Tibial artery (tissue), 4 donors: ENCODE data around the gene YWHAG.
"Not testable (repeated sequence)": the region's sequence is repeated elsewhere in the genome, so short reads cannot be mapped to it uniquely, and the experiment has no call there.

Source experiments
- DNase-seq, 2 donors: peaks; one replicate each; pipeline ENCODE4 v3.0.0-alpha.2; 2019
- H3K27ac ChIP-seq, 2 donors: fragments of 200-600 bp; sonication (generic) in 1 of 2; 1 replicate in 1 of 2; 2 replicates in 1 of 2; pipeline ENCODE4 v1.5.1; 2018 to 2019; ENCODE audit warnings: mild to moderate bottlenecking in 1 of 2
- H3K27me3 ChIP-seq, 2 donors: fragments of 200-600 bp; sonication (generic) in 1 of 2; one replicate each; pipeline versions ENCODE4 v1.5.1 to v1.6.0; 2016 to 2019
- H3K36me3 ChIP-seq, 3 donors: fragments of 200-600 bp; sonication (generic) in 2 of 3; one replicate each; pipeline ENCODE4 v1.5.1; 2016 to 2019; ENCODE audit warnings: mild to moderate bottlenecking in 2 of 3
- H3K4me1 ChIP-seq, 4 donors: fragments of 200-600 bp; sonication (generic) in 2 of 4; 1 replicate in 3 of 4; 2 replicates in 1 of 4; pipeline ENCODE4 v1.5.1; 2016 to 2019
- H3K4me3 ChIP-seq, 2 donors: fragments of 200-600 bp; sonication (generic) in 1 of 2; 1 replicate in 1 of 2; 2 replicates in 1 of 2; pipeline ENCODE4 v1.5.1; 2018 to 2019; ENCODE audit warnings: mild to moderate bottlenecking in 2 of 2
- H3K9me3 ChIP-seq, 3 donors: fragments of 200-600 bp; sonication (generic) in 1 of 3; one replicate each; pipeline ENCODE4 v1.5.1; 2016 to 2019
- CTCF ChIP-seq, 2 experiments: fragments of 200-600 bp in 1 of 2; fragments of 450-650 bp in 1 of 2; IDR thresholded peaks; one replicate each; pipeline ENCODE4 v1.5.1; 2017 to 2019; ENCODE audit warnings: antibody characterized with exemption in 2 of 2, mild to moderate bottlenecking in 1 of 2, moderate library complexity in 1 of 2
- intact Hi-C: fragments of 100-400 bp; cut with DNase I; formaldehyde crosslinking; loops from one replicate; pipeline ENCODE4 v1.15.0; 2023; ENCODE audit warnings: low total_unique reads

Gene YWHAG

GRCh38 chr7:76337147-76337546 is 21.6 kb downstream of the YWHAG start:
- H3K4me3 ChIP-seq: no peak overlapping the region
- H3K27me3 ChIP-seq: no peaks in the 10 kb centered on the region
- peak in 1 of 2 donors; percentile 10 for DNase-seq
- H3K27ac ChIP-seq: no peak overlapping the region
- peaks cover 0 to 90% (median 42%) of the 10 kb centered on the region in 4 donors for H3K4me1 ChIP-seq
- no peak for TF ChIP-seq CTCF (IDR thresholded peaks at IDR 0.05)
- H3K9me3 ChIP-seq: no peaks in the 10 kb centered on the region
- intact Hi-C loops: no loop called here
- no peaks in the 10 kb centered on the region for H3K36me3 ChIP-seq

GRCh38 chr7:76336094-76336493 is 22.7 kb downstream of the YWHAG start:
- Histone ChIP-seq H3K27ac (no peak overlapping the region), H3K9me3 (no peaks in the 10 kb centered on the region), H3K4me1 (peaks cover 0 to 91% (median 40%) of the 10 kb centered on the region in 4 donors), H3K4me3 (no peak overlapping the region), H3K27me3 (no peaks in the 10 kb centered on the region), H3K36me3 (no peaks in the 10 kb centered on the region)
- TF ChIP-seq CTCF (IDR thresholded peaks at IDR 0.05): no peak
- intact Hi-C loops: no loop called here
- DNase-seq: no peak

DNA sequence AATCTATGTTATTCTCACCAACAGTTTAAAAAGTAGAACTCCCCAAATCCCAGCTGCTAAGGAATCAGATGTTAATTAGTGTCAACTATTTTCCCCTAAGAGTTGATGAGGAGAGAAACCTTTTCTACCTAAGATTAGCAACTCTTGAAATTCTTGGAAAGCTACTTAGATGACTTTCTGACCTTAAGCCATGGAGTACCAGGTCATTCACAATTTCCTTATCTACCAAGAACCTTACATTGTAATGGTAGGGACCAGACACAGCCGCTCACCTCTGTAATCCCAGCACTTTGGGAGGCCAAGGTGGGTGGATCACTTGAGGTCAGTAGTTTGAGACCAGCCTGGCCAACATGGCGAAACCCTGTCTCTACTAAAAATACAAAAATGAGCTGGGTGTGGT is 23.4 kb downstream of the YWHAG start:
- H3K27me3 ChIP-seq, H3K27ac ChIP-seq, H3K36me3 ChIP-seq, H3K4me3 ChIP-seq, intact Hi-C loops, H3K9me3 ChIP-seq, DNase-seq: not testable (repeated sequence)
- peaks cover 0 to 91% (median 34%) of the 10 kb centered on the region in 4 donors for H3K4me1 ChIP-seq

DNA sequence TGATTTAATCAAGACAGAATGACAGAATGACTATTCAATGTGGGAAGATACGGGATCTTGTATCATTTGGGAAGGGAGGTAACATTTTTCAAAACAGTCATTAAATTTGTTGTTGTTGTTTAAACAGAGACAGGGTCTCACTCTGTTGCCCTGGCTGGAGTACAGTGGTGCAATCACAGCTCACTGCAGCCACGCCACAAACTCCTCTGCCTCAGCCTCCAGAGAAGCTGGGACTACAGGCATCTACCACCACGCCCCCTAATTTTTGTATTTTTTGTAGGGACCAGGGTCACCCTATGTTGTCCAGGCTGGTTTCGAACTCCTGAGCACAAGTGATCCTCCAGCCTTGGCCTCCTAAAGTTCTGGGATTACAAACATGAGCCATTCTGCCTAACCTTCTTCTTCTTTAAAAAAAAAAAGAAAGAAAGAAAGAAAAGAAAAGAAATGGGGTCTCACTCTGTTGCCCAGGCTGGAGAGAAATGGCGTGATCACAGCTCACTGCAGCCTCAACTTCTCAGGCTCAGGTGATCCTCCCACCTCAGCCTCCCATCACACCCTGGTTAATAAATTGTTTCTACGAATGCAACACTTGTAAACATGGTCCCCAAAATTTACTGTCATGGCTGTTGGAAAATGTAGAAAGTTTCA is 24.3 kb downstream of the YWHAG start:
- peaks cover 0 to 81% (median 26%) of the 10 kb centered on the region in 4 donors for H3K4me1 ChIP-seq
- peak overlapping the region; percentile 50 to 64 for H3K27ac ChIP-seq
- no peak for TF ChIP-seq CTCF (IDR thresholded peaks at IDR 0.05)
- peak in 1 of 2 donors; percentile 21 for DNase-seq
- peaks cover 4 to 8% (median 6%) of the 10 kb centered on the region in 3 donors for H3K36me3 ChIP-seq
- H3K9me3 ChIP-seq: no peaks in the 10 kb centered on the region
- no peak overlapping the region for H3K4me3 ChIP-seq
- H3K27me3 ChIP-seq: no peaks in the 10 kb centered on the region
- intact Hi-C loops: no loop called here

DNA sequence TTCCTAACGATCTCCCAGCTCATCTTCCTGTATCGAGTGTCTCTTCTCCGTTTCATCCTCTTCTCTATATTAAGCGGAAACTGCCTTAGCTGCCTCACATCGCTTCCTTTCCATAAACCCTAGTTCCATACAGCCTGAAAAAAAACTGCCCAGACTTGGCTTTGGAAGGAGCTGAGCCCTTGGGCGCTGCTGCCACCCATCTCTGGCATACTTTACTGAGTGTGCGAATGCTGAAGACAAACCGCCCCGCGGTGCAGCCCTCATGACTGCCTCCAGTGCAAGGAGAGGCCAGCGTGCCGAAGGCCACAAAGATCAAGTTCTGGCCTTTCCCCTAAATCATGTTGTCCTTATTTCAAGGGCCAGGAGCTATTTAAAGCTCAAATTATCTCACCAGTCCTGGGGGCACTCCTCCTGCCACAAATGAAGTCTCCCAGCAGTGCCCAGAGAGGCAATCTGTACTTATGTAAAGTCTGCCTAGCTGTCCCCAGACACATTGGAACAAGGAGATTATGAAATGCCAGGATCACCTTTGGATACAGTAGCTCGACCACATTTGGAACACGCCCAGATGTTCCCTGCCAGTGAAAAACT is 25.2 kb downstream of the YWHAG start:
- no peak for TF ChIP-seq CTCF (IDR thresholded peaks at IDR 0.05)
- Histone ChIP-seq H3K36me3 (peaks cover 9 to 16% (median 12%) of the 10 kb centered on the region in 3 donors), H3K4me3 (no peak overlapping the region), H3K9me3 (no peaks in the 10 kb centered on the region), H3K27ac (peak overlapping the region; percentile 50 to 64), H3K27me3 (no peaks in the 10 kb centered on the region), H3K4me1 (peaks cover 0 to 73% (median 24%) of the 10 kb centered on the region in 4 donors)
- peak; percentile 51 to 87 for DNase-seq
- intact Hi-C loops: no loop called here

DNA sequence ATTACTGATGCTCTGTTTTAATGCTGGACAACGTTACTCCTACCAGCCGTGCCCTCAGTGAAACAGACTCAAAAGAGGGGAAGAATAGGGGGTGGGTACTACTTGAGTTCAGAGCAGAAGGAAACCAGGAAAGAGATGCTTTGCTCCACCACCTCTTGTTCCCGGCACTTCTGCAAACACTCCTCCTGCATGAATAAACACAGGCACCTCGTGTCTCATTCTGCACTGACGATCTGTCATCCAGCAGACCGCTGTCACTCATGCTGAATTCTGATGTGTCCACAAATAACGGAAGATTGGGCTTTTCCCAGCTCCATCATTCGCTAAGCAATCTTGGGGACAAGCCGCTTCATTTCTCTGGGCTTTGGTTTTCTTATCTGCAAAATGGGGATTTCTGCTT is 26.7 kb downstream of the YWHAG start:
- Histone ChIP-seq H3K27me3 (no peaks in the 10 kb centered on the region), H3K36me3 (peaks cover 12 to 23% (median 18%) of the 10 kb centered on the region in 3 donors), H3K4me1 (peaks cover 0 to 62% (median 24%) of the 10 kb centered on the region in 4 donors), H3K9me3 (no peaks in the 10 kb centered on the region), H3K4me3 (no peak overlapping the region), H3K27ac (no peak overlapping the region)
- intact Hi-C loops: no loop called here
- peak in 1 of 2 donors; percentile 37 for DNase-seq
- no peak for TF ChIP-seq CTCF (IDR thresholded peaks at IDR 0.05)
